Head of caudate nucleus (tissue), 42 donors: ENCODE measurements around the gene RPL13.
A peak's percentile ranks its signal among the peaks of the same experiment; 100 is the strongest.
"Not testable (repeated sequence)": the region's sequence is repeated elsewhere in the genome, so short reads cannot be mapped to it uniquely, and the experiment has no call there.

ENCODE experiments used
- DNase-seq, 42 donors: peaks; one replicate each; pipeline versions ENCODE4 v3.0.0 to v3.0.0-alpha.2; 2020 to 2021; ENCODE audit warnings: mixed read lengths in 7 of 42
- intact Hi-C: fragments of 100-400 bp; cut with DNase I; formaldehyde crosslinking; loops from one replicate; pipeline ENCODE4 v1.15.0; 2022

Gene RPL13

DNA sequence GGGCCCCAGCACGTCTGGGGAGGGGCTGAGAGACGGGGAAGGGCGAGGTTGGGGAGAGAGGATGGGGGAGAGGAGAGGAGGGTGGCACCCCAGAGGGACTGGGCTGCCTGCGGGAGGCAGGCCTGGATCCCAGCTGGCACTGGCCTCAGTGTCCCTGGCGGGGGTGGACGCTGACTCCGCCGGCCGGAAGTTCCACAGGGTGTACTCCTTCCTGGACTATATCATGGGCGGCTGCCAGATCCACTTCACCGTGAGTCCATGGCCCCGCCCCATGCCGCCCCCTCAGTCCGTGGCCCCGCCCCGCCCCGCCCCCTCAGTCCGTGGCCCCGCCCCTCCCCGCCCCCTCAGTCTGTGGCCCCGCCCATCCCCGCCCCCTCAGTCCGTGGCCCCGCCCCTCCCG, 26.4 kb downstream of the RPL13 start:
- no peak for DNase-seq
- intact Hi-C loops, result no loop called here

DNA sequence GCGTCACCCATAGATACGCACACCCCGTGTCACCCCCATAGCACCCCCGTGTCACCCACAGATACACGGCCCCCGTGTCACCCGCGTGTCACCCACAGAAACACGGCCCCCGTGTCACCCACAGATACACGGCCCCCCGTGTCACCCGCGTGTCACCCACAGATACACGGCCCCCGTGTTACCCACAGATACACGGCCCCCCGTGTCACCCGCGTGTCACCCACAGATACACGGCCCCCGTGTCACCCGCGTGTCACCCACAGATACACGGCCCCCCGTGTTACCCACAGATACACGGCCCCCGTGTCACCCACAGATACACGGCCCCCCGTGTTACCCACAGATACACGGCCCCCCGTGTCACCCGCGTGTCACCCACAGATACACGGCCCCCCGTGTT, 27.2 kb downstream of the RPL13 start:
- intact Hi-C loops, DNase-seq: not testable (repeated sequence)

- DNase-seq, result no peak
- intact Hi-C loops, result no loop called here
Observed at GRCh38 chr16:89588413-89589109, 28.1 kb downstream of the RPL13 start.

DNA sequence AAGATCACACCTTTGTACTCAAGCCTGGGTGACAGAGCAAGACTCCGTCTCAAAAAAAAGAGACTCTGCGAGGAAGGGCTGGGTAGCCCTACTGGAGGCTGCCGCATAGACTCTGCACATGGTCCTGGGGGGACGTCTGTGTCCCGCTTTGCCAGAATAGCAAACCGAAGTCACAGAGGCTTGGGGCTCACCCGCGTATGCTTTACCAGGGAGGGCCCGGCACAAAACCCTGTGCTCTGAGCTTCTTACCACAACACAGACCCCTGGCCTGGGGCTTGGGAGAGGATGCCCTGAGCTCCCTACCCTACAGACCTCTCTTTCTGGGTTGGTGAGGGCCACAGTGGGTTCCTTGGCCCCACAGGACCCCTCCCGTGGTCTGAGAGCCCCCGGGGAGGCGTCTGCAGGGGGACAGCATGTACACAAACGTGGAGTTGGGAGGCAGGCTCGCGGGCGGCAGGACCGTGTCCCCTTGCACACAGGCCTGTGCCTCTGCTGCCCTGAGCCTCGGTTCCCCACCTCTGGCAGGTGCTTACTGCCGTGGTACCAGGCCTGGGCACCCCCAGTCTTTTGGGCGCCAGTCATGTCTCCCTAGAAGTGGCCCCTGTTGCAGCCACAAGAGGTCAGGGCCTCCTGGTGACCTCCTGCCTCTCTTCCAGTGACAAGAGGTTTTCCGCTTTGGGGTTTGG, 28.9 kb downstream of the RPL13 start:
- intact Hi-C loops, result no loop called here
- no peak for DNase-seq

DNA sequence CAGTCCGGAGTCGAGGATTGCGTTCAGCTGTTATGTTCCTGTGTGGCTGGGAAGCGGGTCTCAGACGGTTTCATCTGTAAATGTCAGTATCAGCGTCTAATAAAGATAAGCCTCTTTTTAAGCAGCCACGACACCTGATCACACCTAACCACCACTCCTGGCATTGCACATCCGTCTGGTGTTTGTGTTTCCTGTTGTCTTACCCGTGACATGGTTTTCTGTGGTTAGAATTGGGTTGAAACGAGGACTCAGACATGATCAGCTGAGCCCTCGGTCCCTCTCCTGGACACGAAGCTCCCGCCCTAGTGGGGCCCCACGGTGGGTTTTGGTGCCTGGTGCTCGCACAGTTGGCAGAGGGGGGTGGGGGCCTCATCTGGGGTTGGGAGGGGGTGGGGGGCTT, 33.4 kb downstream of the RPL13 start:
- intact Hi-C loops, result no loop called here
- DNase-seq, result no peak

GRCh38 chr16:89595330-89596060, 35.0 kb downstream of the RPL13 start:
- intact Hi-C loops, result no loop called here
- no peak for DNase-seq

GRCh38 chr16:89596061-89596689, 35.7 kb downstream of the RPL13 start:
- intact Hi-C loops, result no loop called here
- no peak for DNase-seq

GRCh38 chr16:89596957-89597649, 36.6 kb downstream of the RPL13 start:
- DNase-seq, result no peak
- intact Hi-C loops, result no loop called here

- no peak for DNase-seq
- intact Hi-C loops, result no loop called here
Observed at GRCh38 chr16:89598199-89598598, 37.7 kb downstream of the RPL13 start.

- peak in 13 of 42 donors; percentile 15 to 51 (median 36) for DNase-seq
Observed at GRCh38 chr16:89599451-89599858, 39.0 kb downstream of the RPL13 start.

GRCh38 chr16:89599902-89600301, 39.4 kb downstream of the RPL13 start:
- intact Hi-C loops, result no loop called here
- no peak for DNase-seq

More at GRCh38 chr16:89599451-89599858, 39.0 kb downstream of the RPL13 start:
- intact Hi-C loops, result no loop called here

- intact Hi-C loops, result no loop called here
- peak in 8 of 42 donors; percentile 21 to 43 (median 26) for DNase-seq
Observed at GRCh38 chr16:89600427-89600826, 39.9 kb downstream of the RPL13 start.

- intact Hi-C loops, result no loop called here
- no peak for DNase-seq
Observed at GRCh38 chr16:89600956-89601355, 40.5 kb downstream of the RPL13 start.

DNA sequence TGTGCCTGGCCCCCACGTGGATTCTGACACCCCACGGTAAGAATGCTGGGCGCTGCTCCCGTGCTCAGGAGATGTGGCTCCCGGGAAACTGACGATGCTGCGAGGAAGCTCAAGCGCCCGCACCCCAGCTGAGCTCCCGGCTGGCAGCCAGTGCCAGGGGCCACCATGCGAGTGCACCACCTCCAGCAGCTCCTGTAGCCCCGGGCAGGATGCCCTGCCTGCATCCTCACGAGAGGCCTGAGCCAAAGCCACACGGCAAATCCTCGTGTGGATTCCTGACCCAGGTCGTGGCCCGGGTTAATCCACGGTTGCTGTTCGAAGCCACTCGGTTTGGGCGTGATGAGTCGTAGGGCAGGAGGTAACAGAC, 41.4 kb downstream of the RPL13 start:
- intact Hi-C loops, result no loop called here

DNA sequence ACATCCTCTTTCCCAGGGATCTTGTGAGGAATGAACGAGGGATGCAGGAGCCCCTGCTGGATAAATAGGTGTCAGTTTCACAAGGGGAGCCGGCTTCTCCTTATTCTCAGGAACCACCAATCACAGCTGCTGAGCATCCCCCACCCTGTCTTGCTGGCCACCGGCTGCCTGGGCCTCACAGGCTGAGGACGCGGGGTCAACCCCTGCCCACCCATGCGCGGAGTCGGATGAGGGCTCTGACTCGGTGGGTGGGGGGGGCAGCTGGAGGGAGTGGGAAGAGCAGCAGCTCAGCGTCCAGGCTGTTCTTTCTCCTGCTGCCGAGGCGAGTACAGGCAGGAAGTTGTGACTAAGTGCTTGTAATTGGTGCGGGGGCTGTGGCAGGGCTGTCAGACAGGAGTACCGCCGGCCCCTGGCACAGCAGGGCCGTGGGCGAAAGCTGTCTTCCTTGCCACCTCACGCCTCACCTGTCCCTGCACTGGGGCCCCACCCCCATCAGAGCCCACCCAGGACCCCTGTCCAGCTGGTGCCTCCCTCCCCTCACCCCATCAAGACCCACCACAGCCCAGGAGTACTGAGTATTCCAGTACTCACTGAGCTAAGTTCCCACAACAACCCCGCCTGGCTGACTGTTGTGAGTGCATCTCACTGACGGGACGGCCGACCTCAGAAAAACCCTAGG, 41.9 kb downstream of the RPL13 start:
- peak; percentile 41 to 91 (median 69) for DNase-seq

More for the DNA sequence above, 41.4 kb downstream of the RPL13 start:
- DNase-seq, result peak in 5 of 42 donors; percentile 14 to 39 (median 32)

DNA sequence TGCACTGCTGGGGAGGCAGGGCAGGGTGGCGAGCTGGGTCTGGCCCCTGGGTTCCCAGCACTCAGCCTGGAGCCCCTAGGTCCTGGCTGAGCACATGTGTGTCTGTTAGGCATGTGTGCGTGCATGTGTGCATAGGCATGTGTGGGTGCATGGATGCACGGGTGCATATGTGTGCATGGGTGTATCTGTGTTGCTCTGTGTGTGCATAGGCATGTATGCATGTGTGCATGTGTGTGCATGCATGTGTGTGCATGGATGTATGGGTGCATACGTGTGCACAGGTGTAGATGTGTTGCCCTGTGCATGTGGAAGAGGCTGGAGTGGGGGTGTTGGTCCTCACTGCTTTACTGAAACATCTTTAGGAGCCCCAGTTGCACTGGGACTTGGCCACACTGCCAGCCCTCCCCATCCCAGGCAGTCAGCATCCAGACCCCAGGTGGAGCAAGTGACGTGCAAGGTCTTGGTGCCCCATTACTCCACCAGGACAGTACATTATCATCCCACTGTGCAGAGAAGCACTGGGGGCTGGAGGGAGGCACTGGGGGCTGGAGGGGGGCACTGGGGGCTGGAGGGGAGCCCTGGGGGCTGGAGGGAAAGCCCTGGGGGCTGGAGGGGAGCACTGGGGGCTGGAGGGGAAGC, 42.6 kb downstream of the RPL13 start:
- no peak for DNase-seq
- intact Hi-C loops, result no loop called here

More for the DNA sequence above, 41.9 kb downstream of the RPL13 start:
- intact Hi-C loops, result no loop called here

DNA sequence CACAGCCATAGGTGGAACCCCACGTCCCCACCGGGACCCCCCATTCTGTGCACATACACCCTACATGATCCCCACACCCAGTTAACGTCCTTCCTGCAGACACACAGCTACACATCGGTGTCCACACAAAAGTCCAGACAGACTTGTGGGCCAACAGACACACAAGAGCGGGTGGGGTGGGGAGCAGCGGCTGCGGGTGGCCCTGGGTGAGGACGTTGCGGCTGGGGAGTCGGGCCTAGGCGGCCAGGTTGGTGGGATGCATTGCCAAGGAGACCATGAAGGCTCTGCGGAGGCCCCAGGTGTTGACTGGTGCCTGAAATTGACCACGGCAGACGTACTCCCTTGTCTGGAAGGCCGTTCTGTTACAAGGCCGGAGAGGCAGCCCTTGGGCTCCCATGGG, 44.3 kb downstream of the RPL13 start:
- intact Hi-C loops, result no loop called here
- no peak for DNase-seq
